DMS153 treated with DMSO at 0.1 percent for 48 hours (cell line): Measurements from ENCODE around the gene NUTF2.
A peak's percentile ranks its signal among the peaks of the same experiment; 100 is the strongest.

Experiments
- DNase-seq: peaks from one replicate; lab custom pipeline; 2025; ENCODE audit not compliant: unreplicated experiment; lab: John Stamatoyannopoulos, UW

NUTF2 gene

GRCh38 chr16:67917140-67917851 is 70.6 kb downstream of the NUTF2 start:
- DNase-seq: no peak

GRCh38 chr16:67917852-67918236 is 71.1 kb downstream of the NUTF2 start:
- no peak for DNase-seq

GRCh38 chr16:67919622-67920221 is 73.0 kb downstream of the NUTF2 start:
- DNase-seq: peak; percentile 50
